ENCODE results near the gene WSCD2. TPM values are rescaled to one million over a fixed set of nuclear protein-coding genes. Genes with fewer than 3 reads are reported as not detected.

WSCD2 gene
- polyA plus RNA-seq, 1 donor (not counting 4 experiments of a cell fraction or from before 2014, with no cell fraction given), result not detected

GRCh38 chr12:108269224-108269623 lies 140.1 kb downstream of the WSCD2 start:
- no peaks in the 10 kb centered on the region for H3K79me2 ChIP-seq (ENCODE audit: control insufficient read depth, insufficient read depth, low read length)
- FAIRE-seq (no peak), DNase-seq (ENCODE audit: low read depth, low spot score) (no peak)
- no peaks in the 10 kb centered on the region for H3K9me1 ChIP-seq (ENCODE audit: control insufficient read depth, extremely low read depth, insufficient read depth, low read length)
- no peak overlapping the region for H3K27ac ChIP-seq (ENCODE audit: control insufficient read depth, insufficient read depth, low read length)
- H3K27me3 ChIP-seq (ENCODE audit: control insufficient read depth, extremely low read depth, insufficient read depth, low read length), result no peaks in the 10 kb centered on the region
- no peak overlapping the region for H3K4me2 ChIP-seq (ENCODE audit: control insufficient read depth, extremely low read depth, insufficient read depth, low read depth, low read length)
- no peaks in the 10 kb centered on the region for H4K20me1 ChIP-seq (ENCODE audit: control insufficient read depth, extremely low read depth, insufficient read depth, low read length)
- no peaks in the 10 kb centered on the region for H3K36me3 ChIP-seq (ENCODE audit: control insufficient read depth in 2 of 2, extremely low read depth in 1 of 2, insufficient read depth in 2 of 2, low read length in 2 of 2)
- H2AFZ ChIP-seq (ENCODE audit: control insufficient read depth, low read length), result no peak overlapping the region
- no peak overlapping the region for H3K4me3 ChIP-seq (ENCODE audit: control insufficient read depth in 2 of 3, extremely low read depth in 1 of 3, insufficient read depth in 2 of 3, low read depth in 1 of 3, low read length in 3 of 3)
- H3K9me3 ChIP-seq (ENCODE audit: control insufficient read depth, low read depth, low read length), result no peaks in the 10 kb centered on the region
- dilution Hi-C loops (cut with MboI; ENCODE audit: extremely low pct_ligation_motif_present, low sequenced_read_pairs), result no loop called here
- no peak for TF ChIP-seq CTCF (optimal IDR thresholded peaks at IDR 0.05 in 1 of 3, IDR thresholded peaks at IDR 0.05 in 1 of 3, conservative IDR thresholded peaks at IDR 0.05 in 1 of 3; ENCODE audit: extremely low read depth in 1 of 3, insufficient read depth in 2 of 3, low read length in 3 of 3)
- no peak for TF ChIP-seq EZH2 (IDR thresholded peaks at IDR 0.05; ENCODE audit: low read length)
- H3K9ac ChIP-seq (ENCODE audit: control insufficient read depth, extremely low read depth, insufficient read depth, low read length), result no peak overlapping the region
- H3K4me1 ChIP-seq (ENCODE audit: control insufficient read depth, extremely low read depth, insufficient read depth, low read length), result no peaks in the 10 kb centered on the region

DNA sequence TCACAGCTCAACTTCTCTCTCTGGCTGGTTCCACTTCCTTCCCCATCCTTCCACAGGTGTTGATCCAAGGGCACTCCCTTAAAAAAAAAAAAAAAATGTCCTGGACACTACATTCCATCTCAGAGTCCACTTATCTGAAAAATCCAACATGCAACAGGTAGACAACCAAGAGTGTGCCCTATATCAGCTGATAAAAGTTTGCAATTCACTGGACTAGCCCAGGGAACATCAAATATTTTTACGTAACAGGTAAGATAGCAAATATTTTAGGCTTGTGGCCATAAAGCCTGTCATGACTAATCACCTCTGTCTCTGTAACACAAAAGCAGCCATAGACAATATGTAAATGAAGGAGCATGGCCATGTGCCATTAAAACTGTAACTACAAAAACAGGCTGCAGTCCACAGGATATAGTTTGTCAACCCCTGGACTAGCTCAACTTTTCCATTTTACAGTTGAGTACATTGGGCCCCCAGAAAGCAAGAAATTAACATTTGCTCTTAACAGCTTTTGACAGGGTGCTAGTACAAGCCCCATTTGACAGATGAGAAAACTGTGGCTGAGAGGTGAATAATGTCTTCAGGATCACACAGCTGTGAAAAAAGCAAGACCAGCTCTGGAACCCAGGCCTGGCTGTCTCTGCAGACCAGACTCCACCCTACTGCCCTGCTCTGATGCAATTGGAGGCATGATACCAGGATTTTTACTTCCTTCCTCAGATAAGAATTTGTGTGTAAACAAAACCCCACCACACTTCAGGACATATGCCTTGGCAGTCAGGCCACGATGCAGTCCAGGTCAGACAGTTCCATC lies 141.2 kb downstream of the WSCD2 start:
- dilution Hi-C loops (cut with MboI; ENCODE audit: extremely low pct_ligation_motif_present, low sequenced_read_pairs), result no loop called here
- DNase-seq (ENCODE audit: low read depth, low spot score), result no peak
- FAIRE-seq, result no peak
- H3K9me3 ChIP-seq (ENCODE audit: control insufficient read depth, low read depth, low read length), result no peaks in the 10 kb centered on the region
- no peak overlapping the region for H2AFZ ChIP-seq (ENCODE audit: control insufficient read depth, low read length)
- H3K4me1 ChIP-seq (ENCODE audit: control insufficient read depth, extremely low read depth, insufficient read depth, low read length), result no peaks in the 10 kb centered on the region
- H3K79me2 ChIP-seq (ENCODE audit: control insufficient read depth, insufficient read depth, low read length), result no peaks in the 10 kb centered on the region
- no peaks in the 10 kb centered on the region for H3K27me3 ChIP-seq (ENCODE audit: control insufficient read depth, extremely low read depth, insufficient read depth, low read length)
- TF ChIP-seq CTCF (optimal IDR thresholded peaks at IDR 0.05 in 1 of 3, IDR thresholded peaks at IDR 0.05 in 1 of 3, conservative IDR thresholded peaks at IDR 0.05 in 1 of 3; ENCODE audit: extremely low read depth in 1 of 3, insufficient read depth in 2 of 3, low read length in 3 of 3), result no peak
- TF ChIP-seq EZH2 (IDR thresholded peaks at IDR 0.05; ENCODE audit: low read length), result no peak
- H3K4me2 ChIP-seq (ENCODE audit: control insufficient read depth, extremely low read depth, insufficient read depth, low read depth, low read length), result no peak overlapping the region
- no peaks in the 10 kb centered on the region for H3K9me1 ChIP-seq (ENCODE audit: control insufficient read depth, extremely low read depth, insufficient read depth, low read length)
- H3K36me3 ChIP-seq (ENCODE audit: control insufficient read depth in 2 of 2, extremely low read depth in 1 of 2, insufficient read depth in 2 of 2, low read length in 2 of 2), result no peaks in the 10 kb centered on the region
- no peaks in the 10 kb centered on the region for H4K20me1 ChIP-seq (ENCODE audit: control insufficient read depth, extremely low read depth, insufficient read depth, low read length)
- H3K27ac ChIP-seq (ENCODE audit: control insufficient read depth, insufficient read depth, low read length), result no peak overlapping the region
- H3K9ac ChIP-seq (ENCODE audit: control insufficient read depth, extremely low read depth, insufficient read depth, low read length), result no peak overlapping the region
- H3K4me3 ChIP-seq (ENCODE audit: control insufficient read depth in 2 of 3, extremely low read depth in 1 of 3, insufficient read depth in 2 of 3, low read depth in 1 of 3, low read length in 3 of 3), result no peak overlapping the region
